ENCODE data around the gene PDE4D.

- no peak for TF ChIP-seq CTCF (IDR thresholded peaks at IDR 0.05)
- no peak for TF ChIP-seq ZFX (IDR thresholded peaks at IDR 0.05; ENCODE audit: borderline replicate concordance)
These were observed 53.3 kb downstream of the PDE4D start for GRCh38 chr5:59840200-59840601.

Data from 22Rv1 (cell line).